Measurements from ENCODE around the gene ANKK1. TPM values are rescaled to one million over a fixed set of nuclear protein-coding genes. Genes with fewer than 3 reads are reported as not detected.

ANKK1 gene
- total RNA-seq, result 0.11 TPM in 1 of 2 replicates, not detected in the other

- H3K9me3 Mint-ChIP-seq, result no peaks in the 10 kb centered on the region
- peaks cover 7% of the 10 kb centered on the region for H3K27me3 Mint-ChIP-seq (ENCODE audit: low read depth)
- no peaks in the 10 kb centered on the region for H3K36me3 Mint-ChIP-seq (ENCODE audit: low read depth)
- no peak within 1 kb of the TSS for H3K4me3 Mint-ChIP-seq (ENCODE audit: low read depth)
- no peak for DNase-seq (ENCODE audit: low spot score)
- H3K4me1 Mint-ChIP-seq (ENCODE audit: low read depth), result no peaks in the 10 kb centered on the region
- intact Hi-C loops (cut with micrococcal nuclease), result no loop called here
- no peak within 1 kb of the TSS for H3K27ac Mint-ChIP-seq
These were observed at the start of gene ANKK1 for GRCh38 chr11:113387605-113388211. Gene ANKK1 (plus strand): TSS chr11:113387779. CDS start chr11:113387885, 106 bp downstream.

- intact Hi-C loops (cut with micrococcal nuclease), result no loop called here
- peaks cover 3% of the 10 kb centered on the region for H3K9me3 Mint-ChIP-seq
- DNase-seq (ENCODE audit: low spot score), result no peak
- no peaks in the 10 kb centered on the region for H3K27me3 Mint-ChIP-seq (ENCODE audit: low read depth)
- H3K4me1 Mint-ChIP-seq (ENCODE audit: low read depth), result no peaks in the 10 kb centered on the region
- H3K4me3 Mint-ChIP-seq (ENCODE audit: low read depth), result no peak overlapping the region
- H3K27ac Mint-ChIP-seq, result no peak overlapping the region
- peaks cover 26% of the 10 kb centered on the region for H3K36me3 Mint-ChIP-seq (ENCODE audit: low read depth)
These were observed 48.8 kb upstream of the ANKK1 start for GRCh38 chr11:113338730-113339129.

- H3K9me3 Mint-ChIP-seq, result peaks cover 3% of the 10 kb centered on the region
- no peak overlapping the region for H3K4me3 Mint-ChIP-seq (ENCODE audit: low read depth)
- intact Hi-C loops (cut with micrococcal nuclease), result no loop called here
- no peak for DNase-seq (ENCODE audit: low spot score)
- H3K27ac Mint-ChIP-seq, result no peak overlapping the region
- H3K36me3 Mint-ChIP-seq (ENCODE audit: low read depth), result peaks cover 24% of the 10 kb centered on the region
- H3K27me3 Mint-ChIP-seq (ENCODE audit: low read depth), result no peaks in the 10 kb centered on the region
- H3K4me1 Mint-ChIP-seq (ENCODE audit: low read depth), result no peaks in the 10 kb centered on the region
These were observed 47.5 kb upstream of the ANKK1 start for GRCh38 chr11:113339929-113340589.

- peaks cover 3% of the 10 kb centered on the region for H3K9me3 Mint-ChIP-seq
- no peak for DNase-seq (ENCODE audit: low spot score)
- no peaks in the 10 kb centered on the region for H3K4me1 Mint-ChIP-seq (ENCODE audit: low read depth)
- H3K36me3 Mint-ChIP-seq (ENCODE audit: low read depth), result peaks cover 9% of the 10 kb centered on the region
- no peak overlapping the region for H3K27ac Mint-ChIP-seq
- H3K27me3 Mint-ChIP-seq (ENCODE audit: low read depth), result no peaks in the 10 kb centered on the region
- intact Hi-C loops (cut with micrococcal nuclease), result no loop called here
- H3K4me3 Mint-ChIP-seq (ENCODE audit: low read depth), result no peak overlapping the region
These were observed 46.0 kb upstream of the ANKK1 start for GRCh38 chr11:113341388-113342165.

GRCh38 chr11:113345978-113346377 is 41.6 kb upstream of the ANKK1 start:
- no peak for DNase-seq (ENCODE audit: low spot score)
- H3K4me1 Mint-ChIP-seq (ENCODE audit: low read depth), result no peaks in the 10 kb centered on the region
- H3K9me3 Mint-ChIP-seq, result no peaks in the 10 kb centered on the region
- no peaks in the 10 kb centered on the region for H3K27me3 Mint-ChIP-seq (ENCODE audit: low read depth)
- intact Hi-C loops (cut with micrococcal nuclease), result no loop called here
- H3K27ac Mint-ChIP-seq, result no peak overlapping the region
- no peak overlapping the region for H3K4me3 Mint-ChIP-seq (ENCODE audit: low read depth)
- no peaks in the 10 kb centered on the region for H3K36me3 Mint-ChIP-seq (ENCODE audit: low read depth)

- no peaks in the 10 kb centered on the region for H3K9me3 Mint-ChIP-seq
- no peak overlapping the region for H3K4me3 Mint-ChIP-seq (ENCODE audit: low read depth)
- no peak overlapping the region for H3K27ac Mint-ChIP-seq
- peaks cover 5% of the 10 kb centered on the region for H3K36me3 Mint-ChIP-seq (ENCODE audit: low read depth)
- no peaks in the 10 kb centered on the region for H3K4me1 Mint-ChIP-seq (ENCODE audit: low read depth)
- no peak for DNase-seq (ENCODE audit: low spot score)
- intact Hi-C loops (cut with micrococcal nuclease), result no loop called here
- no peaks in the 10 kb centered on the region for H3K27me3 Mint-ChIP-seq (ENCODE audit: low read depth)
These were observed 38.1 kb upstream of the ANKK1 start for GRCh38 chr11:113349528-113349927.

GRCh38 chr11:113350336-113351067 is 37.1 kb upstream of the ANKK1 start:
- H3K4me3 Mint-ChIP-seq (ENCODE audit: low read depth), result no peak overlapping the region
- no peaks in the 10 kb centered on the region for H3K4me1 Mint-ChIP-seq (ENCODE audit: low read depth)
- DNase-seq (ENCODE audit: low spot score), result no peak
- H3K27me3 Mint-ChIP-seq (ENCODE audit: low read depth), result no peaks in the 10 kb centered on the region
- H3K9me3 Mint-ChIP-seq, result peaks cover 4% of the 10 kb centered on the region
- peaks cover 8% of the 10 kb centered on the region for H3K36me3 Mint-ChIP-seq (ENCODE audit: low read depth)
- intact Hi-C loops (cut with micrococcal nuclease), result no loop called here
- H3K27ac Mint-ChIP-seq, result no peak overlapping the region

- Mint-ChIP-seq H3K4me3 (ENCODE audit: low read depth) (no peak overlapping the region), H3K27me3 (ENCODE audit: low read depth) (no peaks in the 10 kb centered on the region), H3K27ac (no peak overlapping the region), H3K9me3 (peaks cover 10% of the 10 kb centered on the region), H3K4me1 (ENCODE audit: low read depth) (no peaks in the 10 kb centered on the region), H3K36me3 (ENCODE audit: low read depth) (peaks cover 14% of the 10 kb centered on the region)
- intact Hi-C loops (cut with micrococcal nuclease), result no loop called here
- no peak for DNase-seq (ENCODE audit: low spot score)
These were observed 36.5 kb upstream of the ANKK1 start for GRCh38 chr11:113351068-113351450.

- no peak for DNase-seq (ENCODE audit: low spot score)
- Mint-ChIP-seq H3K27ac (no peak overlapping the region), H3K27me3 (ENCODE audit: low read depth) (no peaks in the 10 kb centered on the region), H3K36me3 (ENCODE audit: low read depth) (peaks cover 17% of the 10 kb centered on the region), H3K4me1 (ENCODE audit: low read depth) (no peaks in the 10 kb centered on the region), H3K9me3 (peaks cover 14% of the 10 kb centered on the region), H3K4me3 (ENCODE audit: low read depth) (no peak overlapping the region)
- intact Hi-C loops (cut with micrococcal nuclease), result no loop called here
These were observed 36.1 kb upstream of the ANKK1 start for GRCh38 chr11:113351480-113351879.

- Mint-ChIP-seq H3K4me3 (ENCODE audit: low read depth) (no peak overlapping the region), H3K4me1 (ENCODE audit: low read depth) (no peaks in the 10 kb centered on the region), H3K27ac (no peak overlapping the region), H3K36me3 (ENCODE audit: low read depth) (peaks cover 25% of the 10 kb centered on the region), H3K27me3 (ENCODE audit: low read depth) (no peaks in the 10 kb centered on the region), H3K9me3 (peaks cover 23% of the 10 kb centered on the region)
- no peak for DNase-seq (ENCODE audit: low spot score)
- intact Hi-C loops (cut with micrococcal nuclease), result no loop called here
These were observed 31.4 kb upstream of the ANKK1 start for GRCh38 chr11:113356203-113356602.

GRCh38 chr11:113363406-113363805 is 24.2 kb upstream of the ANKK1 start:
- Mint-ChIP-seq H3K27me3 (ENCODE audit: low read depth) (no peaks in the 10 kb centered on the region), H3K9me3 (no peaks in the 10 kb centered on the region), H3K4me1 (ENCODE audit: low read depth) (peaks cover 4% of the 10 kb centered on the region), H3K36me3 (ENCODE audit: low read depth) (no peaks in the 10 kb centered on the region), H3K27ac (no peak overlapping the region), H3K4me3 (ENCODE audit: low read depth) (no peak overlapping the region)
- no peak for DNase-seq (ENCODE audit: low spot score)
- intact Hi-C loops (cut with micrococcal nuclease), result no loop called here

GRCh38 chr11:113363996-113364641 is 23.5 kb upstream of the ANKK1 start:
- DNase-seq (ENCODE audit: low spot score), result no peak
- H3K36me3 Mint-ChIP-seq (ENCODE audit: low read depth), result no peaks in the 10 kb centered on the region
- H3K4me3 Mint-ChIP-seq (ENCODE audit: low read depth), result no peak overlapping the region
- H3K9me3 Mint-ChIP-seq, result no peaks in the 10 kb centered on the region
- peaks cover 4% of the 10 kb centered on the region for H3K4me1 Mint-ChIP-seq (ENCODE audit: low read depth)
- H3K27ac Mint-ChIP-seq, result no peak overlapping the region
- no peaks in the 10 kb centered on the region for H3K27me3 Mint-ChIP-seq (ENCODE audit: low read depth)
- intact Hi-C loops (cut with micrococcal nuclease), result no loop called here

Measured in activated T-helper 2 cell treated with anti-CD3 and anti-CD28 coated beads, Interferon-gamma antibody, Interleukin-2, Interleukin-4, amounts not matched to agents 10 μg/mL and 5 μg/mL and 100 μg/mL, durations not matched to agents 14 hours and 24 hours and 36 hours (primary cell).